Activated CD4-positive, alpha-beta T cell treated with anti-CD3 and anti-CD28 coated beads for 48 hours (primary cell): ENCODE results near the gene LTBP1.
"Not testable (repeated sequence)": the region's sequence is repeated elsewhere in the genome, so short reads cannot be mapped to it uniquely, and the experiment has no call there.

Source experiments
- DNase-seq: peaks from one replicate; pipeline ENCODE4 v3.0.0-alpha.2; 2020

The LTBP1 gene

DNA sequence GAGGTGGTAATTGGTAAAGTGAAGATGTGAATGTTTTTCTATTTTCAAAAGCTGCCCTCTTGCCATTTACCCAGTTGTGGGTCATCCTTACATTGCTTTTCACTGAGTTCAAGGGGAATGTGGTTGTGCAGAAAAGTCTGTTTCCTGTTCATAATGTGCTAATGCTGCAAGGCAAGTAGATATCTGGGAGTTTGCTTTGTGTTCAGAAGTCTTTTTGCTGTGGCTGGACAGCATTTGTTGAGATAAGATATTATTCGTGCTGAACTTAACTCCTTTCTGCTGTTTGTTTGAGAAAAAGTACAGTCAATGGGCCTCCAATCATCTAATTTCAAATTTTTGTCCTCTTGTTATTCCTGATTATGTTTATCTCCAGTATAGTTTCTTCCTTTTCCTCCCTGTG, 263.2 kb downstream of the LTBP1 start:
- no peak for DNase-seq

DNA sequence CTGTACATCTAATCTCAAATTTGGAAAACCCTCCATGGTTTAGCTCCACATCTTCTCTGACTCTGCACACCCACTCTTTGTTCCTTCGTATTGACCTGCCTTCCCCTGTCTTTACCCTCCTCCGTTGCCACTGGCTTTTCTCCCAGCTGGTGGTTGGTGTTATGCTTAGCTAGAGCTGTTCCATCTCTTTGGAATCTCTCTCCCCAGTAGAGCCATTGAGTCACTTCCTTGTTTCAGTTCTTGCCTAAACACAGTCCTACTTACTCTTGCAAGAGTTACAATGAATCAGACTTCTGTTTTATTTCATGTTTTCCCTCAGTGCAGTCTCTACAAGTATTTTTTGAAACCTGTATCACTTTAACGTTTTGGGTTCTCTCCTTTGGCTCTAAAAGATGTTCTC, 263.9 kb downstream of the LTBP1 start:
- DNase-seq = no peak

DNA sequence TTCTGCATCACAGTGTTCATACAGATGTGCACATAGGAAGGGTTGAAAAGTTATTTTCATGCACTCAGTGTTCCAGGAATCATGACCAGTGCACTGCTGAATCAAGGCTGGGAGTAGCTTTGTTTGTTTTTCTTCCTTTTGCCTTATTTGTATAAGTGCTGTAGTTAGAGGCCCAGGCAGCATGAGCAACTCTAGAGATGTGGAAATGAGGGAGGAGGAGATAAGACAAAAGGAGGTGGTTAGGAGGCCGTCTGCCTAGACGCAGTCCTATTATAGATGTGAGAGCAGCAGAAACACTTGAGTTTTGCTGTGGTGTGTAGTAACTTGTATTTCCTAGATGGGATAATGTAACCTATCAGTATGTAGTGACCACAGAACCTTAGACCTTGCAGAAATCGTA, 265.4 kb downstream of the LTBP1 start:
- DNase-seq = no peak

DNA sequence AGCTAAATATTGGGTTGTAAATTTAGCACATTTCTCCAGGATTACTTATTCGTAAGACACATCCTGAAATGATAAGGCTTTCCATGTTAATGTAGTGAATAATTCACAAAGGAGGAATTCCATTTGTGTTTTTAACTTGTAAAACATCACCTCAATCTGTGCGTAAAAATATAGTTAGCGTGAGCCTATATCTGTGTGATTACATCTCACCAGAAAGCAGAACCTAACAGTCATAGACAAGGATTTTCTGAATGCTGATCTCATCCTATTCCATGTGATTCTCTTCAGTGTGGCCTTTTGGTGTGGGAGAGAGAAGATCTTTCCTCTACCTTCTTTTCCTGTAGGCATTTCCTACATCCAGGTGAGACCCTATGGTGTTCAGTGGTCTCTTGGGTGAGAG, 266.5 kb downstream of the LTBP1 start:
- DNase-seq = no peak

DNA sequence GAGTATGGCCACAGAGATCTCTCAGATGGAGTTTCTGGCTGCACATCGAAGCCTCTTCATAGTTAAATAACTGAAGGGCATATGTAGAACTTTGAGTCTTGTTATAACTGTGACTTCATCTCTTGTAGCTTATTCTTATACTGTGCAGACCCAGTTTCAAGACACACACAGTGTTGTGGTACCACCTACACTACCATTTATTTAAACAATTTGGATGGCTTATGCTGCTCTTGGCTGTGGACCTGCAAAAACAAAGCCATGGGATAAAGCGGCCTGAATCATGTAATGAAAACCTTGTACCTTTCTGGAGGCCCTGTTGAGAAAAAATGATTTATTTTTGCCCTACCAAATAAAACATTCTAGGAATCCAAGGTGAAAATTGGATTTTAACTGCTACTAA, 266.9 kb downstream of the LTBP1 start:
- DNase-seq = no peak

DNA sequence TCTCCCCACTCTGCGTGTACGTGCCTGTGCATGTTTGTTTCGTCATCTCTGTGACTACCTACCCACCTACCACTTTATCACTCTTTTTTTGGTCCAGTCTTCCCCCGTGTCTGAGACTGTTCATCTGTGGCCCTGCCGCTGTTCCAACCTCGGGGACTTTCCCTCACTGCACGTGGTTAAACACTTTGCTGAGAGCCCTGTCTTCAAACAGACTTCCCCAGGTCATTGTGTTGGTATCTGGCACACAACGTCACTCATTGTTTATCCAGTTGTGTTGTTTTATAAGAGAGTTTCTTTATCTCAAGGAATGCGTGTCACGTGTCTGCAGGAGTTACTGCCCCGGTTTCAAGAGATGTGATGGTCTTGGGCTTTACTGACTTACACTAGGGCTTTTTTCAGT, 267.7 kb downstream of the LTBP1 start:
- peak; percentile 6 for DNase-seq

DNA sequence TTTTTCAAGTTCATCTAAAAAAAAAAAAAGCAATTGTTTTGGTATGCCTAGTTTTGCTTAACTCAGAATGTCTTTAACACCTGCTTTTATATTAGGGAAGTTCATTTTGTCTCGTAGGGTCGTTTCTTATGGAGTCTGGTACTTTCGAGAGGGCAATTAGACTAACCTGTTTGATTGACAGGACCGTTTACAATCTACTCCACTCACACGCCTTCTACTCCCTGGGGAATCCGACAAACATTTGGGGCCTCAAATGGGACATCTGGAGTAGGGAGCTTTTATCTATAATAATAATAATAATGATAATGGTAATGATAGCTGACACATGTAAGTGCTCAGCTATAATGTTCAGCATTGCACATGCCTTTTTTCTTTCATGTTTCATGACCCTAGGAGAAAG, 268.1 kb downstream of the LTBP1 start:
- DNase-seq = no peak

DNA sequence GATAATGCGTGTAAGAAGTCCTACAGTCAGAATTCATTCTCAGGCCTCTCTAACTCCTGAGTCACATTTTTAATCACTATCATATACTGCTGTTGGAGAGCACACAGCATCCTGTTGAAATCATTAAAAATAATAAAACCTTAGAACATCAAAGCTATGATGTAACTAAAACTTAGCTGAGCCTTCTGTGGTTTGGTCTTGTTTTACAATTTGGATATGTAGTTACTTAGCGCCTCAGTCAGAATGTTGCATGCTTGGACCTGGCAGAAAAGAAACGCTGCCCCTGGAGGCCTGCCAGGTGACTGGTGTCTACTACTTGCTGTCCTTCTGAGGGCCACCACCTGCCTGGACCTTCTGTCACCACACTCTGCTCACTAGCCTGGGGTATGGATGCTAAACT, 268.5 kb downstream of the LTBP1 start:
- DNase-seq = no peak

DNA sequence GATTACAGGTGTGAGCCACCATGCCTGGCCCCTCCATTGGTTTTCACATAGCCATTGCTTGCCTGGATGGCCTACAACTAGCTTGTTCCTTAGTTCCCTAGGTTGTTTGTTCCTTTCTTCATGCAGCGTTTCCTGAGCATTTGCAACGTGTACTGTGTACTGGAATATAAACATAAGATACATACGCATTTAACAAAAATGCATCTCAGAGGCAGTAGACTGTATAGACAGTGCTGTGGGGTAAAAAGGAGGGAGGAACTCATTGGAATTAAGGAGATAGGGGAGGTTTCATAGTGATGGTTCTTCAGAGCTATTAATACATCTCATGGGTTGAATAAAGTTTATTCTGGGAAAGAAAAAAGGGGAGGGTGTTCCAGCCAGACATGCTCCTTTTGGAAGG, 269.2 kb downstream of the LTBP1 start:
- no peak for DNase-seq

DNA sequence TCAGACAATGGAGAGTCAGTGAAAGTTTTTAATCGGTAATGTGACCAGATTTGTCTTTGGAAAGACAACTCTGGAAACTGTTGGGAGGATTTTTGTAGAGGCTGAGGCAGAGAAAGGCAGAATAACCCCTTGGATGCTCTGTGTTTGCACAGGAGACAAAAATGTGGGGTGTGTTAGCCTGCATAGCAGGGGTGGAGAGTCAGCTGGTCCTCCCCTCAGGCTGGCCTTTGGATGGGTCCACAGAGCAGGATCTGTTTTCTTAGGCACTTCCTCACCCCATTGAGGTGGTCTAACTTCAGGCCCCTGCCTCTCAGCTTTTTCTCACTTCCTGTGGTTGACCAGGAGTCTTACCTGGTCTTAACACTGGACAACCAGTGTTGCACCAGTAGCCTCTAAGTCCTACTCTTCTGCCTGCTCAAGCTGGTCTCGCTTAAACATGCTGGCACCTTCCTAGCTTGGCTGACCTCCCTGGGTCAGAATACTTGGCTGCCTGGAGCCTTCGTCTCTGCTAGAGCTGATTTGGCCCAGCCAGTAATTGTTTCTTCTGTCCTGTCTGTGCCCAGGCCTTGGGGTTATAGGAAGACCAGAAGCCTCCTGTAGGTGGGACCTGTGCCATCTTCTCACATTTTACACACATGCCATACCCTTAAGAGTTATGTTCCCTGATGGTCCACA, 269.9 kb downstream of the LTBP1 start:
- no peak for DNase-seq

DNA sequence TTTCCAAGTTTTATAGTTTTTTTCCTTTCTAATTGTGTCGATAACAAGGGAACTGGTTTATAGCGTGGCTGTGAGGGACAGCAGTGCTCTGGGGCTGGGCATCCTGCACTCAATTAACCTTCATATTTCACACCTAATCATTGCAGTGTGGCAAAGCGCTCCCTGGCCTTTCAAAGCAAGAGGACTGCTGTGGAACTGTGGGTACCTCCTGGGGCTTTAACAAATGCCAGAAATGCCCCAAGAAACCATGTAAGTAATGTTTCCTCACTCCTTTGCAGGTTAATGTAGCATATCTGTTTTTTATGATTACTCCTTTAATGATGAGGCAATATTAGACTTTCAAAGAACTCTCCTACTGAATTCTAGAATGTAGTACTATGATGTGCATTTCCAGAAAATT, 270.7 kb downstream of the LTBP1 start:
- no peak for DNase-seq

DNA sequence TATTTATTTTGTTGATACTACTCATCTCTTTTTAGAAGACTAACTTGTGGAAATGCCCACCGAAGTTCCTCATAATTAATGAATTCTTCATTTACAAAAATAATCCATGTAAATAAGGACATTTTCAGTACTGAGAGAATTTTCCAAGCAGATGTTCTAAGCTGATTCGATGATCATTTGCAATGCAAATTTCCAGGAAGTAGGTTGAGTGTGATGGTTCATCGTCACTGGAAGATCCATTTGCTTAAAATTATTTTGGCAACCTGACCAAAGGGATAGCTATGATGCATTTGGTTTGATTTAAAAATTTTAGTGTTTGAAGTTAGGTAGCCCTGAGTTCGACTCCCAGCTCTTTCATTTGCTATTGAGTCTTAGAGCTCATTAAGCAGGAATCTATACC, 272.4 kb downstream of the LTBP1 start:
- no peak for DNase-seq

DNA sequence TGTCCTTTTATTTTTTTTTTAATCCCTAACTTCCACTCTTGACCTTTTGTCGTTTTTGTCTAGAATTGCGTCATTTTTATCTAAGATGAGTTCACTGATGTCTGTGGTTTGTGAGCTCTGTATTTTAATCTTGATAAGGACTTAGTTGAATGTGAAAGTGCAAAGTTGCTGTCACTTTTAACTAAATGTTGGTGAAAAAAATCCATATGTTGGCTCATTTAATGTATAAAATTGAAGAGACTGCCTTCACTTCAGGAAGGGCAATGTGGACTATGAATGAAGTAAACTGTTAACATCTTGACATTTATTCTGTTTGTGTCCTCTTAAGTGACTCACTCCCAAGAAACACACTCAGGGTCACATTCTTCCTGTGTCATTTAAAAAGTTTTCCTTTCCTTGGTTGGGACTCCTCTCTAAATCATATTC, 273.1 kb downstream of the LTBP1 start:
- DNase-seq = no peak

DNA sequence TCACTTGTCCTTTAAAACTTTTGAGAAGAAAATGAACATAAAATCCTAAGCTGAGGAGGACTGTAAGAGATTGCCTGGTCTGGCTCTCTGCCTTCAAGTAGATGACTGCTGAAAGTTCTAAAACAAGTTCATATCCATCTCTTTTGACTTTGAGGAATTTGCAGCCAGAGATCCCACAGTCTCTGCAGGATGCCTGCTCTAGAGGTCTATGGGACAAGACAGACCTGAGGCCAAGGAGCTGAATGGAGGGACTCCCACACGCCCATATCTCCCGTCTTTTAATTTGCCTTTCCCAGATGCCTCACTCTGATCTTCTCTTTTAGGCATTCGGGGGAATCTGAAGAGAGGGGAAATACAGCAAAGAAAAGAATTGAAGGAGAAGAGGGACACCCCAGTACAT, 273.8 kb downstream of the LTBP1 start:
- DNase-seq = no peak

DNA sequence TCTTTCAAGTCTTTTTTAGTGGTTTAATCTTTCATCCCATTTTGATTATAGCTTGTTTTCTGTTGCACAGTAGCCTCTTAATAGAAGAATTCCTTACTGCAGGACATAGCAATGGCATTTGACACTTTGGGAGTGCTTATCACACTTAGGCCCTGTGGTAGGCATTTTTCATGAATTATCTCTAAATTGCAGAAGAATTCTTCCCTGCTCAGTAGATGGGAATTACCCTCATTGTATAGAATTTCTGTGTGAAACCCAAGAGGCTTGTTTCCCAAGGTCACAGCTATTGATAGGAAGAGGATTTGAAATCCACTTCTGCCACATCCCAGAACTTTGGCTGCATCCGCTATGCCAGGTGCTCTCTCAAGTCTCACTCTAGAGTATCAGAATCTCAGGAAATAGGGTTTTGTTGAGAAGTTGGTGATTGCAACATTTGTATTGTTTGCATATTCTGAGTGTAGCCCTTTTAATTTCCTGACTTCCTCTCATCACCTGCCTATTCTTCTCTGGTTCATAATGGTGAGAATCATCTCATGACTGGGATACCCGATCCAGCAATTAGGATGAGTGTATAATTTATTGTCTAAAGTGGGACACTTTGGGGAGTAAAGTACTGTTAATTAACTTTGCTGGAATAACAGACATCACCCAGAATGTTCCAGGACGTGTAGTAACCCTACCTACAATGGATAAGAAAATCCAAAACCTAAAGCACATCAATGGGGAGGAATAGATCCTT, 274.5 kb downstream of the LTBP1 start:
- DNase-seq = no peak

DNA sequence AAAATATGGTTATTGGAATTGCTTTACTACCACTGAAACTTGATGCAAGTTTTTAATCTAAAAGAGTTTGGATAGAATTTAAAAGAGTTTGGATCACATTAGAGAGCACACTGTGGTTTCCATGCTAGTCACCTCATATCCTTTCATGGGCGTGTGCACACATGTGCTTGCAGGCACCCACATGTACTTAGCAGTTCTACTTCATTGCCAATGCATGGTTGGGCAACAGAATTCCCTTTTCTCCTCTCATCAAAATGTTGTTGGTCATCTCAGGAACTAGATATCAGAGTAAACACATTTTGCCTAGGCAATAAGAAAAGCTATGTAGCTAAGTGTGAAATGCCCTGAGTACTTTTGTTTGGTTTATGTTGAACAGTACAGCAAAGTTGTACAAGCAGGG, 275.6 kb downstream of the LTBP1 start:
- DNase-seq = no peak

DNA sequence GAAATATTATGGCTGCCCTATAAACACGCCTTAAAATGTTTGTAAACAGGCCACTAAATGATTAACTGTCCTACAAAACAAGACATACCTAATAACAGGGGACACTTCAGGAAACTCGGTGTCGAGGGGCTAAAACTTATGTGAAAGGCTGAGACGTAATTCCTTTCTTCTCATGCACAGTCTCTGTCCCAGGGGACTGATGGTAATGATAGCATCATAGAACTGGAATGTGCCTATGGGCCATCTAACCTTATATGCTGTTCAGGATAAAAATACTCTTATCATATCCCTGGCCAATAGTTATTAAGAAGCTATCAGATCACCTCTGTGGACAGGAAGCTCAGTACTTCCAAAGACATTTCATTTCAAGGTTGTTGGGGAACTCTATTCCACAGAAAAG, 277.1 kb downstream of the LTBP1 start:
- no peak for DNase-seq

DNA sequence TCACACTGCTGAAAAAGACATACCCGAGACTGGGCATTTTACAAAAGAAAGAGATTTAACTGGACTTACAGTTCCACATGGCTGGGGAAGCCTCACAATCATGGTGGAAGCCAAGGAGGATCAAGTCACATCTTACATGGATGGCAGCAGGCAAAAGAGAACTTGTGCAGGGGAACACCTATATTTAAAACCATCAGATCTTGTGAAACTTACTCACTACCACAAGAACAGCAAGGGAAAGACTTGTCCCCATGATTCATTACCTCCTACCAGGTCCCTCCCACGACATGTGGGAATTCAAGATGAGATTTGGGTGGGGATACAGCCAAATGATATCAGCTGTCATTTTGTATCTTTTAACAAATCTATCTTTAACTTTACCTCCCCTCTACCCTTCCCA, 278.6 kb downstream of the LTBP1 start:
- no peak for DNase-seq

DNA sequence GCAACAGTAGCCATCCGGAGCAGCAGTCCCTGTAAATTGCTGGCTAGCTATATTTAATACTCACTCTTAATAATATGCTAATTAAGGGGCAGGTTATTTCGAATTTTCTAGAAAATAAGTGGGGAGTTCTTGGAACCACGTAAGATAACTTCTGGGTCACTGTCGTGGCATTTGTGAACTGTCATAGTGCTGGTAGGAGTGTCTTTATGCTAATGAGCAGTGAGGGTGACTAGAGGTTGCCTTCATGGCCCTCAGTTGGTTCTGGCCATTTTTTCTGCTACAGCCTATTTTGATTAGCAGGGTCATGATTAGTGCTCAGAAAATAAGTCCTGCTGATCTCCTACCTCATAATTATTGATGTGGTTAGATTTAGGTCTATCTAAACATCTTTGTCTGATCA, 279.8 kb downstream of the LTBP1 start:
- DNase-seq = no peak

DNA sequence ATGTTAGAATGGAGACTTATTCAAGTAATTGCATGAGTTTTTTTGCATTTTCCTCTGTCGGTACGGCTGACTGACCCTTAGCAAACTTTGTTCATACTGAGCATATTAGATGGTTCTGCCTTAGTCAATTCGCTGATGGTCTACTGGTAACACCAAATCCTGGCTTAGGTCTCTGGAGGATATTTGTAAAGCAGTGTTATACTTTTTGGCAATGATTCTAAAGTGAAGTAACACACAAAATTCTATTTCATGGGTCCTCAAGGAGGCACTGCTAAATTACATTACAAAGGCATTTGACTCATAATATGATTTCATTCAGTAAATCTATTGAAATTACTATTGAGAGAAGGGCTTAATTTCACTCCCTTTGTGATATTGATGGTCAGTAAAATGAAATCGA, 282.9 kb downstream of the LTBP1 start:
- no peak for DNase-seq

DNA sequence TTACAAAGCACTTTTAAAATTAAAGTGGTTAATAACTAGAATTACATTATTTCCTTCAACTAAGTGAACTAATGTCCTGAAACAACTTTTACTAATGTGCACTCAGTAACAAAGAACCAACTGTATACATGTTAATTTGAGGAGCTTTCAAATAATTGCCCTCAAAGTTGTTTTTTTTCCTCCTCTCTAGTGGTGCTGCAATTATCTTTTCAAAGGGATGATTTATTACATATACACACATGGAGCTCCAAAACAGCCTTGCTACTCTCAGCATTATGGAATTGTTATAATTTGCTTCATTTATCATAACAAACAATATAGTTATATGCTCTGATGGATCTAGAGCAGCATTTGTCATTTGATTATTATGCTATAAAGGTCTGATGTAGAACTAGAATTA, 283.4 kb downstream of the LTBP1 start:
- DNase-seq = no peak

DNA sequence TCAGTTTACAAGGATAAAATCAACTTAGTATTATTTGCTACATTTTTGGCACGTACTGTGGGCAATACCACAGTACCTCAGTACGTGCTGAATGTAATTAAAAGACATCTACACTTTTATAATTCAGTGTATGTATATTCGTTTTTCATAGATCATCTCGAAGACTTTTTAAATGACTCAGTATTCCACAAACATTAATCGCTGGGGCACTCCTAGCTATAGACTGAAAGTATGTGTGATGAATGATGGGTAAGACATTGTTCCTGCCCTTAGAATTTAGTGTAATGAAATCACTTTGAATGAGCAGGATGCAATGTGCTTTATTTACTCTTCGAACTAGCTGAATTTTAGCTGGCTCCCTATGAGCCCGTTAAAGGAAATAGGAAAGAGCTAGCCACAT, 284.1 kb downstream of the LTBP1 start:
- DNase-seq = no peak

DNA sequence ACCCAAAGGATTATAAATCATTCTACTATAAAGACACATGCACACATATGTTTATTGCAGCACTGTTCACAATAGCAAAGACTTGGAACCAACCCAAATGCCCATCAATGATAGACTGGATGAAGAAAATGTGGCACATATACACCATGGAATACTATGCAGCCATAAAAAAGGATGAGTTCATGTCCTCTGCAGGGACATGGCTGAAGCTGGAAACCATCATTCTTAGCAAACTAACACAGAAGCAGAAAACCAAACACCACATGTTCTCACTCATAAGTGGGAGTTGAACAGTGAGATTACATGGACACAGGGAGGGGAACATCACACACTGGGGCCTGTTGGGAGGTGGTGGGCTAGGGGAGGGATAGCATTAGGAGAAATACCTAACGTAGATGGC, 288.8 kb downstream of the LTBP1 start:
- not testable (repeated sequence) for DNase-seq

DNA sequence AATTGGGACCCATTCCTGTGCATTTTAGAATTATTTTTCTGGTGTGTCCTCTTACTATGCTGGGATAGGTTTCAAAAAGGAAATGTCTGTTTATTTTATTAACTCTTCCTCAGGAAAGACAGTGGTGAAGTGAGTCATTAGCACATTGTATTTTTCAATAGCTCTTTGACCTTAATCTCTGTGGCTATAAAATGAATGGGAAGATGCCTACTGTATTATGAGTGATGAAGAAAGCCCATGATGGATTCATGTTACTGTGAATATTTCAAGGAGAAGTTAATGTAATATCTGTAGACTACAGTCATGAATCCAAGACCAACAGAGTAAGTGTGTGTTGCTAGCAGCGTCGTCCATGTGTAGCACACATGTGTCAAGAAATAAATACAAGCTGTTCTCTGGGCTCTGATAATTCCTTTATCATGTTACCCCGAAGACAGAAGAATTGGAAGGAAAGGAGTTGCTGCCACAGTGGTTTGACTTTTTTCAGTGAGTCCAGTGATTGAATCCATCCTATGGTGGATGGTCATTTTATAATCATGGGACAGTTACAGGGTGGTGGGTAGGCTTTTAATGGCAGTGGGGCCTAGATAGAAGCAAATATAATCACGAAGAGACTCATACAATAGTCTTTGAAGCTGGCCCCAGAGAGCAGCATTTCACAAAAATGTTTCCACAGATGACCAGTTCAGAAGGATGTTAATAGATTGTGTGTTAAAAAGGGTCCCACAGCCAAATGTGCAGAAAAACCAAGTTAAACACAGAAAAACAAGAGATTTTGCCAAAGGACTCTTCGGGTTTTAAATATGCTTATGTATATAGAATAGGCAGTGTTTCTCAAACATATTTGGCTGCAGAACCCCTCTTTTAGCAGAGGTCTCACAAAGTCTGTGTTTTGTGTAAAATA, 290.0 kb downstream of the LTBP1 start:
- DNase-seq = no peak
